ENCODE measurements around the gene SPIN1.

- TF ChIP-seq, protein P1, sequence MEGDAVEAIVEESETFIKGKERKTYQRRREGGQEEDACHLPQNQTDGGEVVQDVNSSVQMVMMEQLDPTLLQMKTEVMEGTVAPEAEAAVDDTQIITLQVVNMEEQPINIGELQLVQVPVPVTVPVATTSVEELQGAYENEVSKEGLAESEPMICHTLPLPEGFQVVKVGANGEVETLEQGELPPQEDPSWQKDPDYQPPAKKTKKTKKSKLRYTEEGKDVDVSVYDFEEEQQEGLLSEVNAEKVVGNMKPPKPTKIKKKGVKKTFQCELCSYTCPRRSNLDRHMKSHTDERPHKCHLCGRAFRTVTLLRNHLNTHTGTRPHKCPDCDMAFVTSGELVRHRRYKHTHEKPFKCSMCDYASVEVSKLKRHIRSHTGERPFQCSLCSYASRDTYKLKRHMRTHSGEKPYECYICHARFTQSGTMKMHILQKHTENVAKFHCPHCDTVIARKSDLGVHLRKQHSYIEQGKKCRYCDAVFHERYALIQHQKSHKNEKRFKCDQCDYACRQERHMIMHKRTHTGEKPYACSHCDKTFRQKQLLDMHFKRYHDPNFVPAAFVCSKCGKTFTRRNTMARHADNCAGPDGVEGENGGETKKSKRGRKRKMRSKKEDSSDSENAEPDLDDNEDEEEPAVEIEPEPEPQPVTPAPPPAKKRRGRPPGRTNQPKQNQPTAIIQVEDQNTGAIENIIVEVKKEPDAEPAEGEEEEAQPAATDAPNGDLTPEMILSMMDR (conservative IDR thresholded peaks at IDR 0.05; ENCODE audit: low read length) = no peak
- no peak for TF ChIP-seq EZH2phosphoT487 (IDR thresholded peaks at IDR 0.05; ENCODE audit: borderline replicate concordance, low read depth, low read length)
Observed at GRCh38 chr9:88433583-88434255, 45.5 kb downstream of the SPIN1 start.
